Fibroblast of lung (primary cell): ENCODE measurements around the gene NTN1. TPM values are rescaled to one million over a fixed set of nuclear protein-coding genes. Genes with fewer than 3 reads are reported as not detected.

ENCODE experiments used
- DNase-seq, 2 donors: peaks; one replicate each; pipeline versions ENCODE4 v3.0.0 to v3.0.0-alpha.2; 2010; ENCODE audit warnings: low read depth in 2 of 2
- H2AFZ ChIP-seq: 2 replicates; pipeline ENCODE4 v1.5.1; 2012; ENCODE audit warnings: low read length, control low read depth, inconsistent platforms
- H3K27ac ChIP-seq: 2 replicates; pipeline ENCODE4 v1.5.1; 2011; ENCODE audit warnings: low read length, control low read depth; ENCODE audit not compliant: insufficient read depth
- H3K27me3 ChIP-seq: 2 replicates; pipeline ENCODE4 v1.5.1; 2011; ENCODE audit warnings: mild to moderate bottlenecking, low read length; ENCODE audit not compliant: control insufficient read depth, insufficient read depth
- H3K36me3 ChIP-seq: 2 replicates; pipeline ENCODE4 v1.5.1; 2011; ENCODE audit warnings: low read length; ENCODE audit not compliant: control insufficient read depth, insufficient read depth
- H3K4me1 ChIP-seq: 2 replicates; pipeline ENCODE4 v1.5.1; 2011; ENCODE audit warnings: low read length; ENCODE audit not compliant: control insufficient read depth, insufficient read depth; ENCODE audit errors: extremely low read depth
- H3K4me2 ChIP-seq: 2 replicates; pipeline ENCODE4 v1.5.1; 2011; ENCODE audit warnings: low read length, control low read depth; ENCODE audit not compliant: insufficient read depth; ENCODE audit errors: extremely low read depth
- H3K4me3 ChIP-seq, 4 experiments: fragments of 200-600 bp in 1 of 4; sonication (generic) in 1 of 4; replicated peaks in 1 of 4; 2 replicates each; pipeline ENCODE4 v1.5.1; 2011 to 2016; ENCODE audit warnings: low read length in 4 of 4, low read depth in 3 of 4, mild to moderate bottlenecking in 3 of 4, control low read depth in 2 of 4, inconsistent platforms in 1 of 4, mixed read lengths in 1 of 4; ENCODE audit not compliant: insufficient read depth in 1 of 4; ENCODE audit errors: control extremely low read depth in 1 of 4
- H3K79me2 ChIP-seq: 2 replicates; pipeline ENCODE4 v1.5.1; 2012; ENCODE audit warnings: mild to moderate bottlenecking, low read length, inconsistent platforms; ENCODE audit not compliant: control insufficient read depth, insufficient read depth
- H3K9ac ChIP-seq: 2 replicates; pipeline ENCODE4 v1.5.1; 2011; ENCODE audit warnings: mild to moderate bottlenecking, low read length, control low read depth; ENCODE audit not compliant: insufficient read depth
- H3K9me3 ChIP-seq: 2 replicates; pipeline ENCODE4 v1.5.1; 2012; ENCODE audit warnings: low read depth, low read length; ENCODE audit not compliant: control insufficient read depth, insufficient read depth
- H4K20me1 ChIP-seq: 2 replicates; pipeline ENCODE4 v1.5.1; 2011; ENCODE audit warnings: low read length; ENCODE audit not compliant: control insufficient read depth, insufficient read depth; ENCODE audit errors: extremely low read depth
- CTCF ChIP-seq, 2 donors: IDR thresholded peaks in 1 of 2; conservative IDR thresholded peaks in 1 of 2; 1 replicate in 1 of 2; 2 replicates in 1 of 2; pipeline ENCODE4 v1.5.1; 2011 to 2012; ENCODE audit warnings: low read length in 2 of 2, control low read depth in 1 of 2, inconsistent platforms in 1 of 2, low read depth in 1 of 2, mild to moderate bottlenecking in 1 of 2
- EZH2 ChIP-seq: IDR thresholded peaks from 2 replicates; pipeline ENCODE4 v1.5.1; 2012; ENCODE audit warnings: low read length, control low read depth, mild to moderate bottlenecking; ENCODE audit errors: missing control alignments
- polyA plus RNA-seq, 2 donors: library from polyadenylated mRNA; depleted of rRNA in 1 of 2; stranded (reverse) in 1 of 2; unstranded in 1 of 2; fragments of >200 nt; gene quantifications; 2 replicates each; pipeline ENCODE4 v1.2.1, GENCODE V29; 2011 to 2012; ENCODE audit warnings: missing spikeins in 1 of 2
- total RNA-seq: library from RNA; depleted of rRNA; stranded (reverse); fragments of >200 nt; gene quantifications from 2 replicates; pipeline ENCODE4 v1.2.1, GENCODE V29; 2014

NTN1 gene
- total and polyA plus RNA-seq, 2 donors (not counting 1 experiment from before 2014, with no cell fraction given) = 0.17 to 3.1 TPM

- no peak overlapping the region for H3K9ac ChIP-seq
These were observed 29.6 kb upstream of the NTN1 start for GRCh38 chr17:8991514-8992285.

GRCh38 chr17:8994319-8994718 lies 27.0 kb upstream of the NTN1 start:
- H3K4me3 ChIP-seq = no peak overlapping the region
- peak; percentile 16 to 31 for DNase-seq
- H3K79me2 ChIP-seq = no peaks in the 10 kb centered on the region
- H3K27me3 ChIP-seq = no peaks in the 10 kb centered on the region
- no peak overlapping the region for H3K27ac ChIP-seq
- H3K36me3 ChIP-seq = no peaks in the 10 kb centered on the region
- no peak overlapping the region for H2AFZ ChIP-seq
- TF ChIP-seq EZH2 (no peak), CTCF (conservative IDR thresholded peaks at IDR 0.05 in 1 of 2, IDR thresholded peaks at IDR 0.05 in 1 of 2; ENCODE audit: low read depth in 1 of 2, low read length in 2 of 2) (peak; percentile 72 to 91)
- H3K9me3 ChIP-seq = no peaks in the 10 kb centered on the region
- no peaks in the 10 kb centered on the region for H4K20me1 ChIP-seq
- no peak overlapping the region for H3K4me2 ChIP-seq
- H3K4me1 ChIP-seq = no peaks in the 10 kb centered on the region
- no peak overlapping the region for H3K9ac ChIP-seq

More at GRCh38 chr17:8991514-8992285, 29.6 kb upstream of the NTN1 start:
- Histone ChIP-seq H3K27ac (no peak overlapping the region), H3K4me2 (no peak overlapping the region), H3K9me3 (no peaks in the 10 kb centered on the region), H4K20me1 (no peaks in the 10 kb centered on the region), H3K36me3 (no peaks in the 10 kb centered on the region), H3K79me2 (no peaks in the 10 kb centered on the region), H3K4me1 (no peaks in the 10 kb centered on the region), H3K4me3 (no peak overlapping the region), H2AFZ (no peak overlapping the region), H3K27me3 (no peaks in the 10 kb centered on the region)
- no peak for TF ChIP-seq EZH2
- TF ChIP-seq CTCF (conservative IDR thresholded peaks at IDR 0.05 in 1 of 2, IDR thresholded peaks at IDR 0.05 in 1 of 2; ENCODE audit: low read depth in 1 of 2, low read length in 2 of 2) = peak; percentile 86 to 88
- peak; percentile 49 to 63 for DNase-seq

GRCh38 chr17:8995711-8996110 lies 25.6 kb upstream of the NTN1 start:
- Histone ChIP-seq H3K27ac (no peak overlapping the region), H3K4me1 (no peaks in the 10 kb centered on the region), H3K36me3 (no peaks in the 10 kb centered on the region), H4K20me1 (no peaks in the 10 kb centered on the region), H3K4me2 (no peak overlapping the region), H2AFZ (no peak overlapping the region), H3K9me3 (no peaks in the 10 kb centered on the region), H3K9ac (no peak overlapping the region), H3K4me3 (no peak overlapping the region), H3K79me2 (no peaks in the 10 kb centered on the region), H3K27me3 (no peaks in the 10 kb centered on the region)
- DNase-seq = no peak
- TF ChIP-seq EZH2 = no peak
- TF ChIP-seq CTCF (conservative IDR thresholded peaks at IDR 0.05 in 1 of 2, IDR thresholded peaks at IDR 0.05 in 1 of 2; ENCODE audit: low read depth in 1 of 2, low read length in 2 of 2) = no peak
